GM19351 (cell line): Measurements from ENCODE around the gene DRAM2.
"Not testable (repeated sequence)": the region's sequence is repeated elsewhere in the genome, so short reads cannot be mapped to it uniquely, and the experiment has no call there.

Experiments
- ATAC-seq: cut with Tn5 transposase; IDR thresholded peaks from one replicate; pipeline ENCODE4 v1.9.1; 2021; ENCODE audit warnings: mild to moderate bottlenecking, moderate library complexity; ENCODE audit not compliant: unreplicated experiment

Gene DRAM2

DNA sequence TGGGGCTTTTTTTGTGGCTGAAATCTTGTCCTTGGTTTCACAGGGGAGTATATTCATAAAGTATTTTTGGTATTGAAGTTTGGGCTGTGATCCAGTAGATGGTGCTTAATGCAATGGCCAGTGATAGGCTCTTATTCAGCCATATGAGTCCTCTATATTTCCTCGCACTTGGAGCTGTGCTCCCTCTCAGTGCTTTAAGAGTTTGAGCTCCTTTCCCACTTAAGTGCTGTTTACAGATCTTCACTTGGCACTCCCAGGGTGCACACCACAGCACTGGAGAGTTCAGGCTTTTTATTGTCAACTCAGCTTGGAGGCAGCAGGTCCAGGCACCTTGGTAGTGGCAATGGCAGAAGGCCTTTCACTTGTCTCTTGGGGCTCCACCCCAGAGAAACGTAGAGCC lies 54.9 kb downstream of the DRAM2 start:
- no peak for ATAC-seq

DNA sequence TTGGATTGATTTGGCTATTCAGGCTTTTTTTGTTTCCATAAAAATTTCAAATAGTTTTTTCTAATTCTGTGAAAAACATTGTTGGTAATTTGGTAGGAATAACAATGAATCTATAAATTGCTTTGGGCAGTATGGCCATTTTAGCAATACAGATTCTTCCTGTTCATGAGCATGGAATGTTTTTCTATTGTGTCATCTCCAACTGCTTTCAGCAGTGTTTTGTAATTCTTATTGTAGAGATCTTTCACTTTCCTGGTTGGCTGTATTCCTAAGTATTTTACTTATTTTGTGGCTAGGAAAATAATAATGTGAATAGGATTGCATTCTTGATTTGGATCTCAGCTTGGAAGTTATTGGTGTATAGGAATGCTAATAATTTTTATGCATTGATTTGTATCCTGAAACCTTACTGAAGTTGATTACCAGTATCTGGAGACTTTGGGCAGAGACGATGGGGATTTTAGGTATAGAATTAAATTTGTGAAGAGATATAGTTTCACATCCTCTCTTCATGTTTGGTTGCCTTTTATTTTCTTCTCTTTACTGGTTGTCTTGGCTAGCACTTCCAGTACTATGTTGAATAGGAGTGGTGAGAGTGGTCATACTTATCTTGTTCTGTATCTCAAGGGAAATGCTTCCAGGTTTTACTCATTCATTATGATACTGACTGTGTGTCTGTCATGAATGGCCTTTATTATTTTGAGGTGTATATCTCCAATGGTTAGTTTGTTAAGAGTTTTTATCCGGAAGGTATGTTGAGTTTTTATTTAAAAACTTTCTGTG lies 57.3 kb downstream of the DRAM2 start:
- ATAC-seq = no peak

DNA sequence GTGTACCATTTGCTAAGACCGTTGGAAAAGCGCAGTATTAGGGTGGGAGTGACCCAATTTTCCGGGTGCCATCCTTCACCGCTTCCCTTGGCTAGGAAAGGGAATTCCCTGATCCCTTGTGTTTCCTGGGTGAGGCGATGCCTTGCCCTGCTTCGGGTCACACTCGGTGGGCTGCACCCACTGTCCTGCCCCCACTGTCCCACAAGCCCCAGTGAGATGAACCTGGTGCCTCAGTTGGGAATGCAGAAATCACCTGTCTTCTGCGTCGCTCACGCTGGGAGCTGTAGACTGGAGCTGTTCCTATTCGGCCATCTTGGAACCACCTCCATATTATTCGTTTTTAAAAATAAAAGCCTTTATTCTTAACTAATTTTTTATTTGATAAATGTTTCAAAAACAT lies 60.6 kb downstream of the DRAM2 start:
- ATAC-seq = not testable (repeated sequence)

DNA sequence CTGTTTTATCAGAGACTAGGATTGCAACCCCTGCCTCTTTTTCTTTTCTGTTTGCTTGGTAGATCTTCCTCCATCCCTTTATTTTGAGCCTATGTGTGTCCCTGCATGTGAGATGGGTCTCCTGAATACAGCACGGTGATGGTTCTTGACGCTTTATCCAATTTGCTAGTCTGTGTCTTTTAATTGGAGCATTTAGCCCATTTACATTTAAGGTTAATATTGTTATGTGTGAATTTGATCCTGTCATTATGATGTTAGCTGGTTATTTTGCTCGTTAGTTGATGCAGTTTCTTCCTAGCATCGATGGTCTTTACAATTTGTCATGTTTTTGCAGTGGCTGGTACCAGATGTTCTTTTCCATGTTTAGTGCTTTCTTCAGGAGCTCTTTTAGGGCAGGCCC lies 62.6 kb downstream of the DRAM2 start:
- not testable (repeated sequence) for ATAC-seq
